Thyroid gland (tissue), 4 donors: Measurements from ENCODE around the gene LRRK2. TPM values are rescaled to one million over a fixed set of nuclear protein-coding genes. Genes with fewer than 3 reads are reported as not detected.

Experiments
- DNase-seq, 2 donors: peaks; one replicate each; pipeline ENCODE4 v3.0.0-alpha.2; 2019
- H3K27ac ChIP-seq, 3 donors: fragments of 200-600 bp; sonication (generic); 1 replicate in 2 of 3; 2 replicates in 1 of 3; pipeline ENCODE4 v1.5.1; 2016 to 2019; ENCODE audit warnings: mild to moderate bottlenecking in 1 of 3, moderate library complexity in 1 of 3
- H3K27me3 ChIP-seq: fragments of 200-600 bp; sonication (generic); one replicate; pipeline ENCODE4 v1.5.1; 2019
- H3K36me3 ChIP-seq, 2 donors: fragments of 200-600 bp; sonication (generic); one replicate each; pipeline ENCODE4 v1.5.1; 2016 to 2019
- H3K4me1 ChIP-seq, 2 donors: fragments of 200-600 bp; sonication (generic); one replicate each; pipeline ENCODE4 v1.5.1; 2017 to 2019
- H3K4me3 ChIP-seq, 3 donors: fragments of 200-600 bp; sonication (generic); replicated peaks in 1 of 3; 1 replicate in 2 of 3; 2 replicates in 1 of 3; pipeline ENCODE4 v1.5.1; 2016; ENCODE audit warnings: mild to moderate bottlenecking in 1 of 3
- H3K9me3 ChIP-seq: fragments of 200-600 bp; sonication (generic); one replicate; pipeline ENCODE4 v1.5.1; 2017
- CTCF ChIP-seq, 6 experiments: fragments of 200-600 bp in 3 of 6; fragments of 450-650 bp in 3 of 6; sonication (generic) in 3 of 6; IDR thresholded peaks; one replicate each; pipeline ENCODE4 v1.5.1; 2016 to 2019; ENCODE audit warnings: antibody characterized with exemption in 6 of 6, mild to moderate bottlenecking in 2 of 6, inconsistent platforms in 1 of 6, moderate library complexity in 1 of 6
- POLR2A ChIP-seq, 2 donors: fragments of 450-650 bp; IDR thresholded peaks; one replicate each; pipeline ENCODE4 v1.6.1; 2017; ENCODE audit warnings: antibody characterized with exemption in 2 of 2, mild to moderate bottlenecking in 2 of 2, moderate library complexity in 1 of 2
- WGBS, 2 donors: methylation state at CpG; one replicate each; pipeline ENCODE4 v1.1.5; 2017; 5-methylcytosine and 5-hydroxymethylcytosine counted together
- intact Hi-C: fragments of 100-400 bp; cut with DNase I; formaldehyde crosslinking; loops from one replicate; pipeline ENCODE4 v1.15.1; 2023
- total RNA-seq, 4 donors: library from RNA; depleted of rRNA; stranded (reverse); fragments of >200 nt; gene quantifications; one replicate each; pipeline ENCODE4 v1.2.3, GENCODE V29; 2016

The LRRK2 gene
- total RNA-seq, 4 donors from 2014 or later = 11.0 to 27.6 (median 21.1) TPM

GRCh38 chr12:40197590-40197989 lies 27.2 kb upstream of the LRRK2 start:
- H3K36me3 ChIP-seq = no peaks in the 10 kb centered on the region
- no peak for TF ChIP-seq POLR2A (IDR thresholded peaks at IDR 0.05)
- no peak for TF ChIP-seq CTCF (IDR thresholded peaks at IDR 0.05)
- DNase-seq = no peak
- H3K4me3 ChIP-seq = no peak overlapping the region
- H3K9me3 ChIP-seq = no peaks in the 10 kb centered on the region
- H3K4me1 ChIP-seq = no peaks in the 10 kb centered on the region
- intact Hi-C loops = no loop called here
- no peak overlapping the region for H3K27ac ChIP-seq
- 94 to 95% methylated on average over 4 of the region's 4 CpGs for WGBS, 2 donors
- H3K27me3 ChIP-seq = no peaks in the 10 kb centered on the region

- TF ChIP-seq CTCF (IDR thresholded peaks at IDR 0.05) (no peak), POLR2A (IDR thresholded peaks at IDR 0.05) (no peak)
- WGBS, 2 donors = 89 to 97% methylated on average over 4 of the region's 4 CpGs
- Histone ChIP-seq H3K9me3 (no peaks in the 10 kb centered on the region), H3K4me1 (no peaks in the 10 kb centered on the region), H3K4me3 (no peak overlapping the region), H3K27me3 (no peaks in the 10 kb centered on the region), H3K36me3 (no peaks in the 10 kb centered on the region), H3K27ac (no peak overlapping the region)
- intact Hi-C loops = no loop called here
- no peak for DNase-seq
These were observed 26.2 kb upstream of the LRRK2 start for GRCh38 chr12:40198601-40199000.

GRCh38 chr12:40202095-40203059 lies 22.4 kb upstream of the LRRK2 start:
- Histone ChIP-seq H3K27me3 (no peaks in the 10 kb centered on the region), H3K9me3 (no peaks in the 10 kb centered on the region), H3K4me3 (no peak overlapping the region), H3K27ac (no peak overlapping the region), H3K36me3 (no peaks in the 10 kb centered on the region), H3K4me1 (no peaks in the 10 kb centered on the region)
- TF ChIP-seq CTCF (IDR thresholded peaks at IDR 0.05) = no peak
- no peak for TF ChIP-seq POLR2A (IDR thresholded peaks at IDR 0.05)
- intact Hi-C loops = no loop called here
- DNase-seq = no peak
- WGBS, 2 donors = 68 to 71% methylated on average over 1 of the region's 1 CpG

- Histone ChIP-seq H3K27me3 (no peaks in the 10 kb centered on the region), H3K36me3 (no peaks in the 10 kb centered on the region), H3K9me3 (no peaks in the 10 kb centered on the region), H3K27ac (no peak overlapping the region), H3K4me3 (no peak overlapping the region), H3K4me1 (no peaks in the 10 kb centered on the region)
- 79 to 82% methylated on average over 5 of the region's 5 CpGs for WGBS, 2 donors
- TF ChIP-seq CTCF (IDR thresholded peaks at IDR 0.05) (no peak), POLR2A (IDR thresholded peaks at IDR 0.05) (no peak)
- intact Hi-C loops = no loop called here
- no peak for DNase-seq
These were observed 21.8 kb upstream of the LRRK2 start for GRCh38 chr12:40203060-40203430.

- intact Hi-C loops = no loop called here
- Histone ChIP-seq H3K9me3 (no peaks in the 10 kb centered on the region), H3K36me3 (no peaks in the 10 kb centered on the region), H3K27ac (no peak overlapping the region), H3K4me1 (no peaks in the 10 kb centered on the region), H3K27me3 (no peaks in the 10 kb centered on the region), H3K4me3 (no peak overlapping the region)
- 95% methylated on average over 3 of the region's 3 CpGs for WGBS, 2 donors
- TF ChIP-seq POLR2A (IDR thresholded peaks at IDR 0.05) = no peak
- no peak for TF ChIP-seq CTCF (IDR thresholded peaks at IDR 0.05)
- DNase-seq = no peak
These were observed 20.5 kb upstream of the LRRK2 start for GRCh38 chr12:40204337-40204736.
